Stimulated activated naive CD8-positive, alpha-beta T cell treated with anti-CD3 and anti-CD28 coated beads, Interleukin-15, Interleukin-2, amounts not matched to agents 100 ng/mL and 50 ng/mL, for 24 hours (primary cell): ENCODE data around the gene PLAC8.
"Not testable (repeated sequence)": the region's sequence is repeated elsewhere in the genome, so short reads cannot be mapped to it uniquely, and the experiment has no call there.

Experiments
- H3K27ac Mint-ChIP-seq: one replicate; pipeline ENCODE4 v1.8.0; 2021; ENCODE audit warnings: mild to moderate bottlenecking, mixed read lengths
- H3K27me3 Mint-ChIP-seq: one replicate; pipeline ENCODE4 v1.8.0; 2021; ENCODE audit warnings: mixed read lengths
- H3K36me3 Mint-ChIP-seq: one replicate; pipeline ENCODE4 v1.8.0; 2021; ENCODE audit warnings: low read depth, mixed read lengths
- H3K4me1 Mint-ChIP-seq: one replicate; pipeline ENCODE4 v1.8.0; 2021; ENCODE audit warnings: low read depth, mixed read lengths
- H3K4me3 Mint-ChIP-seq: one replicate; pipeline ENCODE4 v1.8.0; 2021; ENCODE audit warnings: mild to moderate bottlenecking, mixed read lengths
- H3K9me3 Mint-ChIP-seq: one replicate; pipeline ENCODE4 v1.8.0; 2021; ENCODE audit warnings: mixed read lengths

Gene PLAC8

DNA sequence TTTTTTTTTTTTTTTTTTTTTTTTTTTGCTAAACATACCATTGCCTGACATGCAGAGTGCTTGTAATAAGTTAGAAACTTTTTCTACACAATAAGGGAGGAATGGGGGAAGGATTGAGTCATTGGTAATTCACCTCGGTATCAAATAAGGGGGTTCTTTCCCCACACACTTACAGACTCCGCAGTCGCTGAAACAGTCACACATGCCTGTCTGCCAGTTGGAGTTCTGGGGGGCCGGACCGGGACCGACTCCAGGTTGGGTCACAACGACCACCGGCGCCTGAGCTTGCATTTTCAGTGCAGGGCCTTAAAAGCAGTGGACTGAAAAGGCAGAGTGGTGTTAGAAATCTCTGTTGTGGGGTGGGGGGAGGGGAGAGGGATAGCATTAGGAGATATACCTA is 6.9 kb downstream of the PLAC8 start:
- H3K4me1 Mint-ChIP-seq: peaks cover 56% of the 10 kb centered on the region
- H3K27ac Mint-ChIP-seq: peak overlapping the region; percentile 95
- H3K4me3 Mint-ChIP-seq: peak overlapping the region; percentile 77
- H3K9me3 Mint-ChIP-seq: no peaks in the 10 kb centered on the region
- peaks cover 40% of the 10 kb centered on the region for H3K36me3 Mint-ChIP-seq
- no peaks in the 10 kb centered on the region for H3K27me3 Mint-ChIP-seq

GRCh38 chr4:83104991-83105390 is 9.5 kb downstream of the PLAC8 start:
- peaks cover 62% of the 10 kb centered on the region for H3K4me1 Mint-ChIP-seq

DNA sequence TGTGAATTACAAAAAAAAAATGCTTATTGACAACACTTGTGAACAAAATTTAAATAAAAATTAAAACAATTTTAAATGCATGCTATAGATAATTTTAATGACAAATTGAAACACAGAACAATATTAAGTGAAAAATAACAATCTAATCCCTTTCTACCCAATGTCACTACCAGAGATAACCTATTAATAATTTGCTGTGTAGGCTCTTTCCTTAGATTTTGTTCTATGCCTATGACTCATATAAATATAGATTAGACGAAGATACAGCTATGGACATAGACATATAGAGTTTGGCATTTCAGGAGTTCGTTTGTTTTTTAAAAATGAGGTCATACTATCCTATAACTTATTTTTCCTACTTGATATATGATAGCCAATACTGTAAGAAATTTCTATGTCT is 18.1 kb downstream of the PLAC8 start:
- Mint-ChIP-seq H3K27me3 (no peaks in the 10 kb centered on the region), H3K27ac (no peak overlapping the region), H3K36me3 (peaks cover 75% of the 10 kb centered on the region), H3K9me3 (no peaks in the 10 kb centered on the region), H3K4me3 (no peak overlapping the region), H3K4me1 (peaks cover 67% of the 10 kb centered on the region)

More at GRCh38 chr4:83104991-83105390, 9.5 kb downstream of the PLAC8 start:
- Mint-ChIP-seq H3K4me3 (no peak overlapping the region), H3K36me3 (peaks cover 51% of the 10 kb centered on the region), H3K27me3 (no peaks in the 10 kb centered on the region), H3K27ac (peak overlapping the region; percentile 60), H3K9me3 (no peaks in the 10 kb centered on the region)

- H3K27ac Mint-ChIP-seq: no peak overlapping the region
- H3K4me3 Mint-ChIP-seq: no peak overlapping the region
- H3K9me3 Mint-ChIP-seq: no peaks in the 10 kb centered on the region
- H3K27me3 Mint-ChIP-seq: no peaks in the 10 kb centered on the region
- peaks cover 72% of the 10 kb centered on the region for H3K36me3 Mint-ChIP-seq
- H3K4me1 Mint-ChIP-seq: peaks cover 41% of the 10 kb centered on the region
These were observed 21.4 kb downstream of the PLAC8 start for GRCh38 chr4:83093060-83093640.

DNA sequence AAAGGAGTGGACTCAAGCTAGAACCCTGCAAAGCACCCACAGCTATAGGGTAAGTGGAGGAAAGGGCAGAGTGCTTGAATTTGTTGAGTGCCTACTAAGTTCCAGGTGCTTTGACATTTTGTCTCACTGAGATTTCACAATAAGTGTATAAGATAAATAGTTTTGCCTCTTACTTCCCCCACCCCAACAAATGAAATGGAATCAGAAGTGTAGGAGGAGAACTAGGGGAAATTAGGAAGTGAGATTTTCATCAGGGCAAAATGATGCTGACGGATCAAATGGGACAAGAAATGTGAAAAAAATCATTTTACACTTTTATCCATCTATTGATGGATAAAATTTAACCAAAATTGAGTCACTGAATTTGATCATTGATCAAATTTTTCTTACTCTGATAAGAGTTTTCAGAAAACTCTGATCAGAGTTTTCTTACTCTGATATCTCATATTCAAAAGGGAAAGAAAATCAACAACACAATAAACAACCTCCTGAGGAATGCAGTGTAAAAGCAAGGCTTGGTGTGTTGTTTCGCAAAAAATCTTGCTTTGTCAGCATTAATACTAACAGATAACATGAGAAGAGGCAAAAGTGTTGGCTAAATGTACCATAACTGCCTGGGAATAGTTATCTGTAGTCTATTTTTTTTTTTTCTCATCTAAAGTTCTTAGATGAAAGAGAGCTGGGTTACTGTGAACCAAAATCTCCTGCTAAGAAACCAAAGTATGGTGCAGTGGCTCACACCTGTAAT is 24.9 kb downstream of the PLAC8 start:
- Mint-ChIP-seq H3K4me3 (no peak overlapping the region), H3K36me3 (peaks cover 56% of the 10 kb centered on the region)

GRCh38 chr4:83084956-83085355 is 29.6 kb downstream of the PLAC8 start:
- not testable (repeated sequence) for H3K9me3 Mint-ChIP-seq, H3K4me3 Mint-ChIP-seq, H3K27me3 Mint-ChIP-seq
- H3K4me1 Mint-ChIP-seq: peaks cover 29% of the 10 kb centered on the region
- H3K27ac Mint-ChIP-seq: peak overlapping the region; percentile 74
- peaks cover 27% of the 10 kb centered on the region for H3K36me3 Mint-ChIP-seq

More for the DNA sequence above, 24.9 kb downstream of the PLAC8 start:
- no peak overlapping the region for H3K27ac Mint-ChIP-seq
- peaks cover 17% of the 10 kb centered on the region for H3K4me1 Mint-ChIP-seq
- H3K27me3 Mint-ChIP-seq: no peaks in the 10 kb centered on the region
- no peaks in the 10 kb centered on the region for H3K9me3 Mint-ChIP-seq

GRCh38 chr4:83083925-83084475 is 30.5 kb downstream of the PLAC8 start:
- H3K4me3 Mint-ChIP-seq: no peak overlapping the region
- H3K36me3 Mint-ChIP-seq: peaks cover 20% of the 10 kb centered on the region
- no peaks in the 10 kb centered on the region for H3K9me3 Mint-ChIP-seq
- H3K4me1 Mint-ChIP-seq: peaks cover 29% of the 10 kb centered on the region
- no peaks in the 10 kb centered on the region for H3K27me3 Mint-ChIP-seq
- no peak overlapping the region for H3K27ac Mint-ChIP-seq

DNA sequence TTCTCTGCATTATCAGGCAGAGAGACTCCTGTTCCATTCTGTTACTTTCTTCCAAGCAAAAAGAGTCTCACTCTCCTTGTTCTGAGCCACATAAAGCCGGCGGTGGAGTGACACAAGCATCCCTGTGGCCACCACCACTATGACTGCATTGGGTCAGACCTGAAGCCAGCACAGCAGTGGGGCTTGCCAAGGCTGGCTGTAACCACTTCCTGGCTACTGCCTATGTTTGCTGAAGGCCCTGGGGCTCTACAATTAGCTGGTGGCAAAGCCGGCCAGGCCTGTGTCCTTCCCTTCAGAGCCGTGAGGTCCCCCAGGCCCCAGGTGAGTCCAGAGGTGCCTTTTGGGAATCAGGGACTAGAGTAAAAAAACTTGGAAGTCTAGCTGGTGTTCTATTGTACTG is 31.8 kb downstream of the PLAC8 start:
- H3K4me3 Mint-ChIP-seq: no peak overlapping the region
- peaks cover 13% of the 10 kb centered on the region for H3K36me3 Mint-ChIP-seq
- H3K4me1 Mint-ChIP-seq: peaks cover 29% of the 10 kb centered on the region
- H3K27me3 Mint-ChIP-seq: no peaks in the 10 kb centered on the region
- H3K27ac Mint-ChIP-seq: no peak overlapping the region
- no peaks in the 10 kb centered on the region for H3K9me3 Mint-ChIP-seq

GRCh38 chr4:83080561-83080960 is 34.0 kb downstream of the PLAC8 start:
- Mint-ChIP-seq H3K4me1 (peaks cover 31% of the 10 kb centered on the region), H3K9me3 (no peaks in the 10 kb centered on the region), H3K36me3 (peaks cover 24% of the 10 kb centered on the region), H3K27ac (no peak overlapping the region), H3K4me3 (no peak overlapping the region), H3K27me3 (no peaks in the 10 kb centered on the region)

DNA sequence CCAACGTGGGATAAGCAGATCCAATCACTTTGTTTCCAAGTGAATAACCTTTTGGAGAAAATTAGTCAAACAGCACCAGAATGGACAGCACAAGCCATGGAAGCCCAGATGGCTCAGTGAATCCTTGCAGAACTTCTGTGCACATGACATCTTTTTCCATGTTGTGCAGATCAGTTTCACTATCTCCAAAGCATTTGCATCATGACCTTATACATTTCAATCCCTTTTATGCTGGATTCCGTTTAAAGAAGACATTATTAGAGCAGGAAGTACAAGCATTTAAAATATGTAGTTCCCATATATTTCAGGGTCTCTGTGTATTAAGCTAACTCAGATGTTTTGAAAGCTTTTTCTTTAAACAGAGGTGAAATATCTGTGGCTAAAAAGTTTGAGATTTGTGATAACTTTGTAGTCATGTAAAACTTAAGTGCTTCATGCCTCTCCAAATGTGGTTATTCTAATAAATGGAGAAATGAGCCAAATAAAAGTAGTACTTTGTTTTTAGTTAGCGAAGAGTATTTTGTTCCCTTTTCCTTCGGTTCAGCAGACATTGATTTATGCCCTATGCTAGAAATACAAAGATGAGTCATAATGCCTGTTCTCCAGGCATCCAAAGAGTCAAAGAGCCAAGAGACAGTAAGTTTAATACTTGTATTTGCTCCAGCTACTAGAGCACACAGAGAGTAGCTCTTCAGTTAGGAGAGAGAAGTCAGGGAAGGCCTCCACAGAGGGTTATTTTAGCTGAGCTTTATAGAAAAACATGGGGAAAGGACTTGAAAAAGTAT is 39.0 kb downstream of the PLAC8 start:
- Mint-ChIP-seq H3K27ac (no peak overlapping the region), H3K9me3 (no peaks in the 10 kb centered on the region), H3K4me3 (no peak overlapping the region), H3K4me1 (peaks cover 17% of the 10 kb centered on the region), H3K36me3 (peaks cover 33% of the 10 kb centered on the region), H3K27me3 (no peaks in the 10 kb centered on the region)

GRCh38 chr4:83074783-83075182 is 39.7 kb downstream of the PLAC8 start:
- H3K9me3 Mint-ChIP-seq, H3K27me3 Mint-ChIP-seq, H3K4me3 Mint-ChIP-seq, H3K27ac Mint-ChIP-seq: not testable (repeated sequence)
- peaks cover 41% of the 10 kb centered on the region for H3K36me3 Mint-ChIP-seq
- H3K4me1 Mint-ChIP-seq: peaks cover 17% of the 10 kb centered on the region

- Mint-ChIP-seq H3K27me3 (no peaks in the 10 kb centered on the region), H3K9me3 (no peaks in the 10 kb centered on the region), H3K4me3 (peak overlapping the region; percentile 63), H3K4me1 (peaks cover 17% of the 10 kb centered on the region), H3K36me3 (peaks cover 45% of the 10 kb centered on the region), H3K27ac (no peak overlapping the region)
These were observed 40.3 kb downstream of the PLAC8 start for GRCh38 chr4:83074086-83074704.

- Mint-ChIP-seq H3K9me3 (no peaks in the 10 kb centered on the region), H3K27me3 (no peaks in the 10 kb centered on the region), H3K27ac (no peak overlapping the region), H3K4me3 (no peak overlapping the region), H3K4me1 (peaks cover 11% of the 10 kb centered on the region), H3K36me3 (peaks cover 47% of the 10 kb centered on the region)
These were observed 43.4 kb downstream of the PLAC8 start for GRCh38 chr4:83071116-83071515.

DNA sequence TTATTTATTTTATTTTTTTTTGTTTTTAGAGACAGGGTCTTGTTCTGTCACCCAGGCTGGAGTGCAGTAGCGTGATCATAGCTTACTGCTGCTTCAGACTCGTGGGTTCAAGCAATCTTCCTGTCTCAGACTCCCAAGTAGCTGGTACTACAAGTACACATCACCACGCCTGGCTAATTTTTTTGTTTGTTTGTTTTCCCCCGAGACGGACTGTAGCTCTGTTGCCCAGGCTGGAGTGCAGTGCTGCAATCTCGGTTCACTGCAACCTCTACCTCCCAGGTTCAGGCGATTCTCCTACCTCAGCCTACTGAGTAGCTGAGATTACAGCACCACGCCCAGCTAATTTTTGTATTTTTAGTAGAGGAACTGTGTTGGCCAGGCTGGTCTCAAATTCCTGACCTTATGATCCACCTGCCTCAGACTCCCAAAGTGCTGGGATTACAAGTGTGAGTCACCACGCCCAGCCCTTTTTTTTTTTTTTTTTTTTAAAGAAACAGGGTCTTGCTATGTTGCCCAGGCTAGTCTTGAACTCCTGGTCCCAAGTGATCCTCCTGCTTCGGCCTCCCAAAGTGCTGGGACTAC is 47.4 kb downstream of the PLAC8 start:
- peaks cover 50% of the 10 kb centered on the region for H3K36me3 Mint-ChIP-seq
- H3K27me3 Mint-ChIP-seq: no peaks in the 10 kb centered on the region
- no peaks in the 10 kb centered on the region for H3K4me1 Mint-ChIP-seq
- no peaks in the 10 kb centered on the region for H3K9me3 Mint-ChIP-seq
- H3K27ac Mint-ChIP-seq: no peak overlapping the region
- no peak overlapping the region for H3K4me3 Mint-ChIP-seq
